Adrenal gland (tissue), 12 donors: ENCODE data around the gene TRIM63. TPM values are rescaled to one million over a fixed set of nuclear protein-coding genes. Genes with fewer than 3 reads are reported as not detected.

Source experiments
- DNase-seq, 7 donors: peaks; one replicate each; pipeline ENCODE4 v3.0.0-alpha.2; 2019 to 2020
- H3K27ac ChIP-seq, 5 donors: fragments of 200-600 bp; sonication (generic) in 4 of 5; 1 replicate in 3 of 5; 2 replicates in 2 of 5; pipeline versions ENCODE4 v1.5.1 to v1.8.0; 2016 to 2020; ENCODE audit warnings: mild to moderate bottlenecking in 1 of 5
- H3K27me3 ChIP-seq: fragments of 200-600 bp; 2 replicates; pipeline ENCODE4 v1.8.0; 2021
- H3K36me3 ChIP-seq, 2 donors: fragments of 200-600 bp; replicated peaks in 1 of 2; 1 replicate in 1 of 2; 2 replicates in 1 of 2; pipeline versions ENCODE4 v1.5.1 to v1.8.0; 2018 to 2022
- H3K4me1 ChIP-seq, 2 donors: fragments of 200-600 bp; replicated peaks in 1 of 2; 1 replicate in 1 of 2; 2 replicates in 1 of 2; pipeline versions ENCODE4 v1.5.1 to v1.8.0; 2018 to 2021
- H3K4me3 ChIP-seq, 4 donors: fragments of 200-600 bp; sonication (generic) in 3 of 4; one replicate each; pipeline ENCODE4 v1.5.1; 2016 to 2018
- H3K9me3 ChIP-seq, 3 donors: fragments of 200-600 bp; sonication (generic) in 1 of 3; replicated peaks in 1 of 3; 1 replicate in 2 of 3; 2 replicates in 1 of 3; pipeline versions ENCODE4 v1.5.1 to v1.8.0; 2016 to 2021
- POLR2A ChIP-seq, 2 donors: fragments of 450-650 bp; IDR thresholded peaks; one replicate each; pipeline ENCODE4 v1.6.1; 2017; ENCODE audit warnings: antibody characterized with exemption in 2 of 2, mild to moderate bottlenecking in 2 of 2, moderate library complexity in 1 of 2
- WGBS, 4 donors: extraction: QIAGEN DNeasy Blood & Tissue Kit in 2 of 4; methylation state at CpG; one replicate each; pipeline versions ENCODE4 v1.1.5 to v1.1.7; 2013 to 2017; 5-methylcytosine and 5-hydroxymethylcytosine counted together
- intact Hi-C, 2 donors: fragments of 100-400 bp; cut with DNase I; formaldehyde crosslinking; loops; one replicate each; pipeline versions ENCODE4 v1.14.1 to v1.15.0; 2022 to 2023
- polyA plus RNA-seq, 3 donors: library from polyadenylated mRNA; stranded (reverse); fragments of 200-250 nt in 2 of 3; fragments of 350-450 nt in 1 of 3; fragmentation: Illumina TruSeq in 1 of 3; extraction: RNeasy Lipid Tissue Mini Kit (QIAGEN cat#74804) in 1 of 3; gene quantifications; one replicate each; pipeline ENCODE4 v1.2.3, GENCODE V29; 2013 to 2014
- total RNA-seq, 9 donors: library from RNA; depleted of rRNA in 4 of 9; stranded (reverse); fragments of >200 nt in 4 of 9; fragments of 120-200 nt in 1 of 9; fragmentation: NEBNext Ultra II Directional in 1 of 9; extraction: Animal tissue kit (Norgen Biotek cat#: 25700) in 1 of 9; gene quantifications; one replicate each; pipeline versions ENCODE4 v1.1.0 to v1.2.4, GENCODE V29; 2013 to 2023
- TF ChIP-seq, protein P1 (sequence below), 6 experiments: fragments of 450-650 bp in 4 of 6; fragments of 200-600 bp in 2 of 6; sonication (generic) in 1 of 6; IDR thresholded peaks; 1 replicate in 5 of 6; 2 replicates in 1 of 6; pipeline versions ENCODE4 v1.5.1 to v1.8.0; 2016 to 2021; ENCODE audit warnings: antibody characterized with exemption in 6 of 6, mild to moderate bottlenecking in 2 of 6, moderate library complexity in 1 of 6
- donor health status: healthy with polysubstance abuse.
- donor health status: Bipolar disorder and iron deficiency.
- donor health status: DM: yes; HTN: yes; CAD: no.
- donor health status: DM: no; HTN: no; CAD: no.
- donor health status: DM: no; HTN: no; CAD: no.
- donor health status: DM: yes; HTN: yes; CAD: no.

Gene TRIM63
- total and polyA plus RNA-seq, 12 donors: 0.06 to 4.6 (median 0.18) TPM; not detected in 7

DNA sequence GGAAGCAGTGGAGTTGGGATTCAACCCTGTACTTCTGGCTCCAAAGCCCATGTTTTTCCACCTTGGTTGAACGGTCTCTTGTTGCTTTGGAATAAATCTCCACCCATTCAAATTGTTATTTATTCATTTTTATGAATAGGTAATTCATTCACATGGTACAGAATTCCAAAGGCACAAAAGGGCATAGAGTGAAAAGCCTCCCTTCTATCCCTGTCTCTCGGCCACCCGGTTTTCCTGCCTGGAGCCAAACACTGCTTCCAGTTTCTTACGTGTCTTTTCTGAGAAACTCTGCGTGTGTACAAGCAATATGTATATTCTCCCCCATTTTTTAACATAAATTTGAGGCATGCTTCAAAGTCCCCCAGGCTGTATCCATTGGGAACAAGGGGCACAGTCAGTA lies 41.9 kb downstream of the TRIM63 start:
- no peak for TF ChIP-seq POLR2A (IDR thresholded peaks at IDR 0.05)
- TF ChIP-seq, protein P1, sequence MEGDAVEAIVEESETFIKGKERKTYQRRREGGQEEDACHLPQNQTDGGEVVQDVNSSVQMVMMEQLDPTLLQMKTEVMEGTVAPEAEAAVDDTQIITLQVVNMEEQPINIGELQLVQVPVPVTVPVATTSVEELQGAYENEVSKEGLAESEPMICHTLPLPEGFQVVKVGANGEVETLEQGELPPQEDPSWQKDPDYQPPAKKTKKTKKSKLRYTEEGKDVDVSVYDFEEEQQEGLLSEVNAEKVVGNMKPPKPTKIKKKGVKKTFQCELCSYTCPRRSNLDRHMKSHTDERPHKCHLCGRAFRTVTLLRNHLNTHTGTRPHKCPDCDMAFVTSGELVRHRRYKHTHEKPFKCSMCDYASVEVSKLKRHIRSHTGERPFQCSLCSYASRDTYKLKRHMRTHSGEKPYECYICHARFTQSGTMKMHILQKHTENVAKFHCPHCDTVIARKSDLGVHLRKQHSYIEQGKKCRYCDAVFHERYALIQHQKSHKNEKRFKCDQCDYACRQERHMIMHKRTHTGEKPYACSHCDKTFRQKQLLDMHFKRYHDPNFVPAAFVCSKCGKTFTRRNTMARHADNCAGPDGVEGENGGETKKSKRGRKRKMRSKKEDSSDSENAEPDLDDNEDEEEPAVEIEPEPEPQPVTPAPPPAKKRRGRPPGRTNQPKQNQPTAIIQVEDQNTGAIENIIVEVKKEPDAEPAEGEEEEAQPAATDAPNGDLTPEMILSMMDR (IDR thresholded peaks at IDR 0.05): no peak
- no peak for DNase-seq
- H3K27me3 ChIP-seq: no peaks in the 10 kb centered on the region
- no peaks in the 10 kb centered on the region for H3K9me3 ChIP-seq
- 84 to 87% (median 85%) methylated on average over 5 of the region's 5 CpGs for WGBS, 4 donors
- H3K4me3 ChIP-seq: no peak overlapping the region
- peaks cover 0 to 22% of the 10 kb centered on the region in 2 donors for H3K4me1 ChIP-seq
- no peaks in the 10 kb centered on the region for H3K36me3 ChIP-seq
- H3K27ac ChIP-seq: no peak overlapping the region
- intact Hi-C loops: no loop called here

DNA sequence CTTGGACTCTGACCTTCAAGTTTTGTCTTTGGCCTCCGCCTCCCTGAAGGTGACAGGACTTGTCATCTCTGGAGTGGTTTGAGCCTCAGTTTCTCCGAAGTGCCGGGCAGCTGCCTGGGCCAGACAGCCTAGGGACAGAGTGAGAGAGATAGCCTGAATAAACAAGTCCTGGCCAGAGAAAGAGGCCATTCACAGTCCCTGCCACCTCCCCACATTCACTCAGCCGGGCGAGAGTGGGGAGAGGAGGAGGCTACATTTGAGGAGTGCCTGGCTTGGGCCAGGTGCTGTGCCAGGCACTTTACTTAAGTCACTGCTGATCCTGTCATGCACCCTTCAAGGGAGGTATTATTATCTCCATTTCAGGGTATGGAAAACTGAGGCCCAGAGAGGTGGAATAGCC lies 42.4 kb downstream of the TRIM63 start:
- Histone ChIP-seq H3K36me3 (no peaks in the 10 kb centered on the region), H3K9me3 (no peaks in the 10 kb centered on the region), H3K4me1 (peaks cover 0 to 22% of the 10 kb centered on the region in 2 donors), H3K27ac (no peak overlapping the region), H3K27me3 (no peaks in the 10 kb centered on the region), H3K4me3 (no peak overlapping the region)
- 66 to 73% (median 72%) methylated on average over 5 of the region's 5 CpGs for WGBS, 4 donors
- DNase-seq: no peak
- intact Hi-C loops: no loop called here
- no peak for TF ChIP-seq POLR2A (IDR thresholded peaks at IDR 0.05)
- TF ChIP-seq, protein P1 (IDR thresholded peaks at IDR 0.05): no peak

DNA sequence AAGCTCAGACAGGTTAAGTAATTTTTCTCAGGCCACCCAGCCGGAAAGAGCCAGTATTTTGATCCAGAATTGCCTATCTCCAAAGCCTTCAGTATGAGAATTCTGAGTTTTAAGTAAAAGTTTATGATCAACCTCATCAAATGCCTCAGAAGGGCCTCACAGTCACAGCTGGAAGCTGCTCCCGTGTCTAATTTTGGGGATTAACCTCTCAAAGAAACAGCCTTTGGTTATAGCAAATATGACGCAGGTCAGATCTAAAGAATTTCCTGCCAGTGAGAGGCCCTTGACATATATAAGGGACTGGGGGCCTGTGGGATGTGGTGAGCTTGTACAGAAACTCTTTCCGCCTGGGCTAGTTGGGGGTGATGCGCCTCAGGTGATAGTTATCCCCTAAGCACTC lies 43.6 kb downstream of the TRIM63 start:
- Histone ChIP-seq H3K36me3 (no peaks in the 10 kb centered on the region), H3K4me3 (no peak overlapping the region), H3K9me3 (no peaks in the 10 kb centered on the region), H3K27me3 (no peaks in the 10 kb centered on the region), H3K27ac (no peak overlapping the region), H3K4me1 (peaks cover 0 to 25% of the 10 kb centered on the region in 2 donors)
- DNase-seq: no peak
- TF ChIP-seq, protein P1 (IDR thresholded peaks at IDR 0.05): no peak
- no peak for TF ChIP-seq POLR2A (IDR thresholded peaks at IDR 0.05)
- WGBS, 4 donors: 94 to 96% (median 95%) methylated on average over 5 of the region's 5 CpGs
- intact Hi-C loops: no loop called here

DNA sequence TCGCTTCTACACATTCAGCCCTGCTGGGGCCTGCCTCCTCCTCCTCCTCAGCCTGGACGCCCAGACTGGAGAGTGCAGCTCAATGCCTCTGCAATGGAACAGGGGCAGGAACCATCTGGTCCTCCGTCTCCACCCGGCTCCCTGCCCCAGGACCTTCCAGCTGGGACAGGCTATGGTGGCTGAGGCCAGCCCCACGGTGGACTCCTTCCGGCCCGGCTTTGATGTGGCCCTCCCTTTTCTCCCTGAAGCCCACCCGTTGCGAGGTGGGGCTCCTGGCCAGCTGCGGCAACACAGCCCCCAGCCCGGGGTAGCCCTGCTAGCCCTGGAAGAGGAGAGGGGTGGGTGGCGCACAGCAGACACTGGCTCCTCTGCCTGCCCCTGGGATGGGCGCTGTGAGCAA lies 44.4 kb downstream of the TRIM63 start:
- Histone ChIP-seq H3K27ac (no peak overlapping the region), H3K4me3 (no peak overlapping the region), H3K4me1 (peaks cover 0 to 31% of the 10 kb centered on the region in 2 donors), H3K27me3 (no peaks in the 10 kb centered on the region), H3K36me3 (no peaks in the 10 kb centered on the region), H3K9me3 (no peaks in the 10 kb centered on the region)
- 83 to 87% (median 85%) methylated on average over 11 to 13 of the region's 13 CpGs for WGBS, 4 donors
- intact Hi-C loops: no loop called here
- no peak for DNase-seq
- TF ChIP-seq, protein P1 (IDR thresholded peaks at IDR 0.05): no peak
- no peak for TF ChIP-seq POLR2A (IDR thresholded peaks at IDR 0.05)
